DMS 273 (cell line): ENCODE results near the gene DNAJC18.
"Not testable (repeated sequence)": the region's sequence is repeated elsewhere in the genome, so short reads cannot be mapped to it uniquely, and the experiment has no call there.

Experiments
- DNase-seq: peaks from one replicate; lab custom pipeline; 2025; ENCODE audit not compliant: unreplicated experiment; lab: John Stamatoyannopoulos, UW

DNAJC18 gene

DNA sequence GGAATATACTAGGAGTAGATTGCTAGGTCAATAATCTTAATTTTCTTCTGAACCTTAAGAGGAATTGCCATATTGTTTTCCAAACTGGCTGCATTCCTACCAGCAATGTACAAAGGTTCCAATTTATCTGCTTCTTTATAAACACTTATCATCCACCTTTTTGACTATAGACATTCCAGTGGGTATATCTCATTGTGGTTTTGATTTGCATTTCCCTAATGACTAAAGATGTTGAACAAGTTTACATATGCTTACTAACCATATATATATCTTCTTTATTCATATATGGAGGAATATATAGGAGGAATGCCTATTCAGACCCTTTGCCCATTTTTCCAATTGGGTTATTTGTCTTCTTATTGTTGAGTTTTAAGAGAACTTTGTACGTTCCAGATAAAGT, 7.6 kb downstream of the DNAJC18 start:
- DNase-seq, result no peak

- no peak for DNase-seq
Measured at GRCh38 chr5:139430015-139430414, 9.3 kb downstream of the DNAJC18 start.

DNA sequence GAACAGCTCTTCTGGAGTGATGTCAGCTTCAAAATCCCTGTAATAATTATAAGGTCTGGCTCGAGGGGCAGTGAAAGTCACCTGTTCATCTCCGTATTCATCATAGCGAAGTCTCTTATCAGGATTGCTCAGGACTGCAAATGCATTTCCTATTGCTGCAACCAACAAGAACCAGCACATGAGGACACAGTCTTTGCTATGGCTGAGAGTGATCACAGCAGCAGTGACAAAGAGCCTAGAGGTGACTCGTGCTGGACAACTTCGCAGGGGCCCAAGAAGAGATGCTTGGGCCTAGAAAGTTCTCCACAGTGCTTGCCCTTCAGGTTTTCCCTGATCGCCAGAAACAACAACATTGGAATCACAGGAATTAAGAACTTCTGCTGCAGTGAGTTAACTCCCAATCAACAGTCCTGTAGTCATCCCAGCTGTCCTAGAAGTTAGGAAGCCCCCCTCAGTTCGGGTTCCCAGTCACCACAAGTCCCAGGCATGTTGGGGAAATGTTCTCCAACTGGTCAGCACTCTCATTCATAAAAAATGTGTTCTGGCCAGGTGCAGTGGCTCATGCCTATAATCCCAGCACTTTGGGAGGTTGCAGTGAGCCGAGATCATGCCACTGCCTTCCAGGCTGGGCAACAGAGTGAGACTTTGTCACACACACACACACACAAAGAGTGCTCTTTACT, 13.0 kb downstream of the DNAJC18 start:
- no peak for DNase-seq

DNA sequence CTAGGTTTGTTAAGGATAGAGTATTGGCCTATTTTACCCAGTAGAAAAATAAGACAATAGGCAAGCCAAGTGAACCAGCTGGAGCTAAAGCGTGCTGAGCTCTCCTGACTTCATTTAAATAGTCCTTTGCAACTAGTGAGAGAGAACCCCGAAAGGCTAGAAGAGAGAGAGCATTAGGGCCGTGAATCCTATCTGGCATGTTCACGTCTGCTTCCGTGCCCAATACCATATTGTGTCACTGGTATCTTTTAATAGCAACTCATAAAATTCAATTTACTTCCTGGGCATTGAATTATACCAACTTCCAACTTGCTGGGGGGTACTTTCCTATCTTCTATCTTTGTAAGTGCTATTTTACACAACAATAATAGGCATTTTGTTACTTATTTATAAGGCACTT, 13.8 kb downstream of the DNAJC18 start:
- DNase-seq, result no peak

GRCh38 chr5:139422307-139422893, 16.9 kb downstream of the DNAJC18 start:
- peak; percentile 86 for DNase-seq

GRCh38 chr5:139419226-139420192, 19.8 kb downstream of the DNAJC18 start:
- no peak for DNase-seq

- DNase-seq, result no peak
Measured at GRCh38 chr5:139418793-139419192, 20.5 kb downstream of the DNAJC18 start.

- DNase-seq, result peak; percentile 83
Measured at GRCh38 chr5:139417214-139417613, 22.1 kb downstream of the DNAJC18 start.

GRCh38 chr5:139416651-139417050, 22.7 kb downstream of the DNAJC18 start:
- peak; percentile 66 for DNase-seq

DNA sequence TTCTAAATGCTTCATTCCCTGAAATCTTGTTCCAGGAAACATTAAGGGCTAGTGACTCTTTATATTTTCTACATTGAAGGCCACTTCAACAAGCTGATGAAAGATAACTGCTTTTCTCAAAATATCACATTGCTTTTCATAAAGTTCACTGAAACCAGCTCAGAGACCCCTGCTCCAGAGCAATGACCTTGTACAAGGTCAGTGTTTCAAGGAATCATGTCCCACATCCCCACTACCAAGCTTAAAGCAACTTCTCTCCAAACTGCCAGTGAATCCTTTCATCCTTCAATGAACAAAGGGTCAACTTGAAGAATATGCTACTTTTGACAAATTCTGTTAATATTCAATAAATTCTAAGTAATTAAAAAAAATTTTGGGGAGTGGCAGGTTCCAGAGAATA, 23.5 kb downstream of the DNAJC18 start:
- DNase-seq, result no peak

DNA sequence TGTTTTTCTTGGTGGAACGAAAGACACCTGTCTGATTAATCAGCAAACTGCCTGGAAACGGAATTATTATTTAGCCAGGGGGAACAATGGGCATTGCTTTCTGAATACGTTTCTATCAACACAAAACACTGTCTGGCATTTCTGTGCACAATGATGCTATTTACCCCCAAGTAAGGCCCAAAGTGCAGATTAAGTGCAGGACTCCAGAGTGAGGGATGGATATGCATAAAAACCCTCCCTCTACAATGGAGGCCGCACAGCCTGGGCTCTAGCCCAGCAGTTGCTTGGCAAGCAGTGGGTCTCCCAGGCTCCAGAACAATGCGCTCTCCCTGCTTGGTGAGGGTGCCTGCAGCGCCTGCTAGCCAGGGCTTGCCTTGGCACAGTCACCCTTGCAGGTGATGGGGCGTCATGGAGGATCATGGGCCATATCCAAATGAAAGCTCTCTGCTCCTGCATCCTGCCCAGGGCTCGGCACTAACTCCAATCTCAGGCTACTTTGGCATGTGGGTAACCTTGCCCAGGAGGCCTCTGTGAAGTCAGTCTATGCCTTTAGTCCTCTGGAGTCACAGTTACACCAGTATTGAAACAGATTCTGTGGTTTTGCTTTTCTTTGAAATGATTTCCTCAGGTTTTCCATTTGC, 24.0 kb downstream of the DNAJC18 start:
- peak; percentile 81 for DNase-seq

DNA sequence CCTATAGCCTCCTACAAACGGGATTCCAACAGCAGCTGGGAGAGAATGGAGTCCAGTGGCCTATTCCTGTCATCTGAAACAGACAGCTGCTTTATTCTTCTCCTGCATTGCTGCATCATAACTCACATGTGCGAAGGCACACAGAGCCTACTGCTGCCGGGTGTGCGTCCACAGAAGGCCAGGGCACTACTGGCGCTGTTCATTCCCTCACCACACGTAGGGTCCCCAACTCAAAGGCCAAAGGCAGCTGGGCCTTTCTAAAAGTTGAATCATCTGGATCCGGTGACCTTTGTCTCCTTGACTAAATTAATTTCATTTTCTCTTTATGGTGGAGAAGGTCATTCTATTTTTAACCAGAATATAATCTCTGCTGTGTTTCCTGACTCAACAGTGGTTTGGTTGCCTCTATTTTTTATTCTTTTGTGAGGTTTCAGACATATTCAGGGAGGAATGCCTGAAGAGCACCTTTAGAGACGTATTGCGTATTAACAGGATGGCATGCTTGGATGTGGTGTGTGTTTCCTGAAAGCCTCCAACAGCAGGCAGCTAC, 24.7 kb downstream of the DNAJC18 start:
- DNase-seq, result peak; percentile 38

- DNase-seq, result no peak
Measured at GRCh38 chr5:139413963-139414362, 25.4 kb downstream of the DNAJC18 start.

DNA sequence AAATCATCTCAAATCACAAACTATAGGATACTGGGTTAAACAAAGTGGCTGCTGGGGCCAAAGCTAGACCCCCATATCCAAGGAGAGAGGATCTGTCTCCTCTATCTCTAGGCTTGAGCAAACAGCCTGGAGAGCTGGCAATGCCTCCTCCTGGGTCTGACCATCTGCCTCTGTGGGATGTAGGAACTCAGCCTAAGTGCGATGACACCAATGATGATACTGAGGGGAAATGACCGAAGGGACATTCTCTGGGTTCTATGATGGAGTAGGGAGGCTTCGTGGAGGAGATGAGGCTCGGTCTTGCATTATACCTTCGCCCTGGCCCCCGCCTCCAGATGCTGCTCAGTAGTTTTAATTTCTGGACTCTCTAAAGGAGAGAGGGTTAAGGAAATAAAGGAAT, 26.2 kb downstream of the DNAJC18 start:
- DNase-seq, result peak; percentile 36

GRCh38 chr5:139410993-139411828, 28.1 kb downstream of the DNAJC18 start:
- no peak for DNase-seq

DNA sequence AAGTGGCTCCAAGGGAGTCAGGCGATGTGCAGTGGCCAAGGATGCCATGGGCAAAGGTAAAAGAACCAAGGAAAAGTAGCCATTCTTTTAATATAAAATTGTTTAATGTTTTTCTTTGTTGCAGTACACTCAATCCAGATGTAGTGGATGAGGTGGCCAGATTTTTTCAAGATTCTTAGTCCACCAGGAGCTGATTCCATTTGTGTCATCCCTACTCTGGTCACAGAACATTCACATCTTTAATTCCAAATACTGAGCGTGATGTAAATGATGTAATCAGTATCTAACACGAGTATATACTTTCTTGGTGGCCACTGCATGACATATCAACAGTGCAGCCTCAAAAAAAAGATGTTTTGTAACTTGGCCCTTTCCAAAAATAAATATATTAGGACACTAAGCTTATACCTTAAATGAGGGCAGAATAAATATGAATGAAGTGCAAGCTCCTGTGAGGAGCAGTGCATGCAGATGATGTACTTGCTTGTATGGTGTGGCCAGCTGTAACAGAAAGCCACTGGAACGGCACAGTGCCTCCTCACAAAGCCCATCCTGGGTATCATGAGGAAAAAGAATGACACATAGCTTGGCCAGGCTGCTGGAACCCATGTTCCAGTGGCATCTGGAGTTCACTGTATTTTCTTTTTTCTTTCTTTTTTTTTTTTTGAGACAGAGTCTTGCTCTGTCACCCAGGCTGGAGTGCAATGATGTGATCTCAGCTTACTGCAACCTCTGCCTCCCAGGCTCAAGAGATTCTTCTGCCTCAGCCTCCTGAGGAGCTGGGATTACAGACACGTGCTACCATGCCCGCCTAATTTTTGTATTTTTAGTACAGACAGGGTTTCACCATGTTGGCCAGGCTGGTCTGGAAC, 29.0 kb downstream of the DNAJC18 start:
- DNase-seq, result no peak

DNA sequence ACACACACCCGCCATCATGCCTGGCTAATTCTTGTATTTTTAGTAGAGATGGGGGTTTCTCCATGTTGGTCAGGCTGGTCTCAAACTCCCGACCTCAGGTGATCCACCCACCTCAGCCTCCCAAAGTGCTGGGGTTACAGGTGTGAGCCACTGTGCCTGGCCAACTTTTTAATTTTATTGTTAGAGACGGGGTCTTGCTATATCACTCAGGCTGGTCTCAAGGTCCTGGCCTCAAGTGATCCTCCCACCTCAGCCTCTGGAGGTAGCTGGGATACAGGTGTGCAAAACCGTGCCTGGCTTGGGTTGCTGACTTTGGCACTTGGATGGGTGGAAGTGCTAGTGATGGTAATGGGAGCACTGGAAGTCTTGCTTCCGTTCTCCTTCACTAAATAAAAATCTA, 30.2 kb downstream of the DNAJC18 start:
- DNase-seq, result not testable (repeated sequence)

- no peak for DNase-seq
Measured at GRCh38 chr5:139408191-139408590, 31.1 kb downstream of the DNAJC18 start.

- peak; percentile 31 for DNase-seq
Measured at GRCh38 chr5:139407517-139407916, 31.8 kb downstream of the DNAJC18 start.
